ENCODE results near the gene SMPD2. TPM values are rescaled to one million over a fixed set of nuclear protein-coding genes. Genes with fewer than 3 reads are reported as not detected.

The SMPD2 gene, protein sequence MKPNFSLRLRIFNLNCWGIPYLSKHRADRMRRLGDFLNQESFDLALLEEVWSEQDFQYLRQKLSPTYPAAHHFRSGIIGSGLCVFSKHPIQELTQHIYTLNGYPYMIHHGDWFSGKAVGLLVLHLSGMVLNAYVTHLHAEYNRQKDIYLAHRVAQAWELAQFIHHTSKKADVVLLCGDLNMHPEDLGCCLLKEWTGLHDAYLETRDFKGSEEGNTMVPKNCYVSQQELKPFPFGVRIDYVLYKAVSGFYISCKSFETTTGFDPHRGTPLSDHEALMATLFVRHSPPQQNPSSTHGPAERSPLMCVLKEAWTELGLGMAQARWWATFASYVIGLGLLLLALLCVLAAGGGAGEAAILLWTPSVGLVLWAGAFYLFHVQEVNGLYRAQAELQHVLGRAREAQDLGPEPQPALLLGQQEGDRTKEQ
- total RNA-seq (2021; ENCODE audit: unreplicated experiment): 14.7 TPM
- 10.0 and 11.4 TPM in 2 replicates for polyA plus RNA-seq (2012)
- percentile 68 among the genes with signal in this experiment for Bru-seq, nascent RNA
- BruChase-seq, experiment 1, labeled RNA remaining after a 6-hour chase: percentile 54 among the genes with signal in this experiment
- BruChase-seq, experiment 2, labeled RNA remaining after a 2-hour chase: percentile 55 among the genes with signal in this experiment
- long read RNA-seq, transcript SMPD2-201 (10 exons, 1,645 nt): major isoform, 12 of 20 reads
- long read RNA-seq, partial matches to known transcripts: 2 of 20 reads
- long read RNA-seq, other reads (novel, unspliced or antisense): 6 of 20 reads

DNA sequence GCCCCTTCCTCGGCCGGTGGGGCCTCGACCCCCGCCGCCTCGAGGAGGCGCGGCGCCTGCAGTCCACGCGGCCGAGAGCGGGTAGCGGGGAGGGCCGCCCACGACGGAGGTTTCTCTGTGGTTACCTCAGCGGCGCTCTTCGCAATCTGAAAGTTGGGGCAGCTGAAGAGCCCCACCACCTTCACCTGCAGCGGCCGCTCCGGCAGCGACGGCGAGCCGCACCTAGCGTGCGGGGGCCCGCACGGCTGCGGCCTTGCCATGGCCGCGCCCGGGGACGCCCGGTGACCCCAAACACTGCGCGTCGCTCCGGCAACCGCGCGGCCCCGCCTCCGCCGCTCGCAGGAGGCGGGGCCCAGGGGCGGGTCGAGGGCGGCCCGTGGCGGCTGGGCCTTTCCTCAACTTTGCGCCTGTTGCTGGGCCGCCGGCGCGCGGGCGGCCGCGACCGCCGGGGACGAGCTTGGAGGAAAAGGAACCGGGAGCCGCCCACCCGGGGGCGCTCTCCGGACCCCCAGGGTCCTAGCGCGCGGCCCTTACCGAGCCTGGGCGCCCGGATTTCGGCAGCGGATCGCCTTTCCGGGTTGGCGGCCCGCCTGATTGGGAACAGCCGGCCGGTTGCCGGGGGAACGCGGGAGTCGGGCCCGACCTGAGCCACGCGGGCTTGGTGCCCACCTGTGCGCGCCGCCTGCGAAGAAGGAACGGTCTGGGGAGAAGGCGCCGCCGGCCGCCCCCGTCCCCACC is at the start of gene SMPD2, which contains the start of gene PPIL6:
Gene SMPD2 (plus strand): TSS at position 394 of the 738 bp plus-strand sequence. CDS start 398 bp downstream, outside the sequence.
Gene PPIL6 (minus strand): TSS at position 298 of the 738 bp plus-strand sequence. CDS start 38 bp downstream, at position 260.
- Histone ChIP-seq H3K9me3 (ENCODE audit: control insufficient read depth in 1 of 2, insufficient read depth in 1 of 2, low read depth in 1 of 2, low read length in 2 of 2) (no peaks in the 10 kb centered on the region), H3K4me2 (ENCODE audit: low read length) (peak within 1 kb of the TSS; percentile 87), H3K9ac (ENCODE audit: low read length) (peak within 1 kb of the TSS; percentile 97), H2AFZ (ENCODE audit: low read depth, low read length, poor library complexity, severe bottlenecking) (peak within 1 kb of the TSS; percentile 45), H3K27me3 (ENCODE audit: insufficient read depth, low read length) (no peaks in the 10 kb centered on the region), H3K27ac (ENCODE audit: low read depth, low read length) (peak within 1 kb of the TSS; percentile 80), H3K79me2 (ENCODE audit: insufficient read depth, low read length) (peaks cover 14% of the 10 kb centered on the region), H3K4me3 (replicated peaks in 1 of 2; ENCODE audit: low read depth in 1 of 2, low read length in 2 of 2) (peak within 1 kb of the TSS; percentile 87 to 90), H3K36me3 (ENCODE audit: control insufficient read depth in 1 of 2, insufficient read depth in 2 of 2, low read length in 2 of 2) (peaks cover 0 to 6% of the 10 kb centered on the region in 2 experiments; a peak in 2 of 4 replicates), H3K9me2 (ENCODE audit: insufficient read depth) (no peaks in the 10 kb centered on the region), H3K4me1 (ENCODE audit: control insufficient read depth in 1 of 2, insufficient read depth in 2 of 2, low read length in 2 of 2) (peaks cover 9 to 21% of the 10 kb centered on the region in 2 experiments), H4K20me1 (ENCODE audit: insufficient read depth) (no peaks in the 10 kb centered on the region)
- POLR2A ChIA-PET: interaction anchor here (1.0 to 1.6 kb wide), 2 partner anchors 13 to 15 kb away, joined by 5 read pairs; partner anchors contain the start of gene MICAL1
- intact Hi-C loops (cut with micrococcal nuclease): loop anchor here (5.0 kb wide), 1 partner anchor 253 kb away; no protein-coding TSS in a partner anchor
- DNase-seq (ENCODE audit: low read depth, low spot score) (peak; percentile 70), ATAC-seq (peak; percentile 87)
- no TSS peak for BruUV-seq (replicated peaks)
- CTCF ChIA-PET: interaction anchor here (1.6 to 2.2 kb wide), 3 partner anchors 12 to 253 kb away, joined by 3 to 13 read pairs (median 4); no protein-coding TSS in a partner anchor
- RAD21 ChIA-PET (ENCODE audit: low non-redundant PET in 1 of 2, low total read pairs in 2 of 2, uncharacterized antibody in 2 of 2, unreplicated experiment in 2 of 2): no interaction called here
- TF ChIP-seq SP1 (IDR thresholded peaks at IDR 0.05; ENCODE audit: low read depth) (peak; percentile 54), EZH2 (IDR thresholded peaks at IDR 0.05) (no peak), TCF7L2 (IDR thresholded peaks at IDR 0.05; ENCODE audit: borderline replicate concordance, extremely low read depth, insufficient read depth, insufficient read length) (no peak), POLR2A (IDR thresholded peaks at IDR 0.05; ENCODE audit: borderline replicate concordance, extremely low read depth, insufficient read depth, insufficient read length) (no peak), YY1 (IDR thresholded peaks at IDR 0.05; ENCODE audit: extremely low read depth, insufficient replicate concordance, low read depth, low read length) (peak; percentile 75), EGR1 (IDR thresholded peaks at IDR 0.05; ENCODE audit: low read depth) (peak; percentile 90), RAD21 (IDR thresholded peaks at IDR 0.05; ENCODE audit: low read depth) (peak; percentile 26; the same call in 1 of the 2 replicates), FOSL1 (IDR thresholded peaks at IDR 0.05; ENCODE audit: low read depth) (peak; percentile 82), ZFX (IDR thresholded peaks at IDR 0.05) (peak; percentile 91), CBX3 (IDR thresholded peaks at IDR 0.05; ENCODE audit: low read depth) (0 out of 2 replicates have a peak, but pooled peaks have one; percentile 29), EZH2phosphoT487 (IDR thresholded peaks at IDR 0.05; ENCODE audit: borderline replicate concordance) (no peak), ZNF274 (IDR thresholded peaks at IDR 0.05; ENCODE audit: low read depth, low read length) (no peak), POLR2AphosphoS5 (IDR thresholded peaks at IDR 0.05; ENCODE audit: low read depth, low read length) (peak; percentile 69), SRF (IDR thresholded peaks at IDR 0.05; ENCODE audit: low read depth) (no peak; the same call in 1 of the 2 replicates), CEBPB (IDR thresholded peaks at IDR 0.05; ENCODE audit: low read depth) (no peak)
- TF ChIP-seq, protein P1, sequence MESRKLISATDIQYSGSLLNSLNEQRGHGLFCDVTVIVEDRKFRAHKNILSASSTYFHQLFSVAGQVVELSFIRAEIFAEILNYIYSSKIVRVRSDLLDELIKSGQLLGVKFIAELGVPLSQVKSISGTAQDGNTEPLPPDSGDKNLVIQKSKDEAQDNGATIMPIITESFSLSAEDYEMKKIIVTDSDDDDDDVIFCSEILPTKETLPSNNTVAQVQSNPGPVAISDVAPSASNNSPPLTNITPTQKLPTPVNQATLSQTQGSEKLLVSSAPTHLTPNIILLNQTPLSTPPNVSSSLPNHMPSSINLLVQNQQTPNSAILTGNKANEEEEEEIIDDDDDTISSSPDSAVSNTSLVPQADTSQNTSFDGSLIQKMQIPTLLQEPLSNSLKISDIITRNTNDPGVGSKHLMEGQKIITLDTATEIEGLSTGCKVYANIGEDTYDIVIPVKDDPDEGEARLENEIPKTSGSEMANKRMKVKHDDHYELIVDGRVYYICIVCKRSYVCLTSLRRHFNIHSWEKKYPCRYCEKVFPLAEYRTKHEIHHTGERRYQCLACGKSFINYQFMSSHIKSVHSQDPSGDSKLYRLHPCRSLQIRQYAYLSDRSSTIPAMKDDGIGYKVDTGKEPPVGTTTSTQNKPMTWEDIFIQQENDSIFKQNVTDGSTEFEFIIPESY (IDR thresholded peaks at IDR 0.05; ENCODE audit: extremely low read depth, insufficient replicate concordance, low read length): no peak
- TF ChIP-seq, protein P2, sequence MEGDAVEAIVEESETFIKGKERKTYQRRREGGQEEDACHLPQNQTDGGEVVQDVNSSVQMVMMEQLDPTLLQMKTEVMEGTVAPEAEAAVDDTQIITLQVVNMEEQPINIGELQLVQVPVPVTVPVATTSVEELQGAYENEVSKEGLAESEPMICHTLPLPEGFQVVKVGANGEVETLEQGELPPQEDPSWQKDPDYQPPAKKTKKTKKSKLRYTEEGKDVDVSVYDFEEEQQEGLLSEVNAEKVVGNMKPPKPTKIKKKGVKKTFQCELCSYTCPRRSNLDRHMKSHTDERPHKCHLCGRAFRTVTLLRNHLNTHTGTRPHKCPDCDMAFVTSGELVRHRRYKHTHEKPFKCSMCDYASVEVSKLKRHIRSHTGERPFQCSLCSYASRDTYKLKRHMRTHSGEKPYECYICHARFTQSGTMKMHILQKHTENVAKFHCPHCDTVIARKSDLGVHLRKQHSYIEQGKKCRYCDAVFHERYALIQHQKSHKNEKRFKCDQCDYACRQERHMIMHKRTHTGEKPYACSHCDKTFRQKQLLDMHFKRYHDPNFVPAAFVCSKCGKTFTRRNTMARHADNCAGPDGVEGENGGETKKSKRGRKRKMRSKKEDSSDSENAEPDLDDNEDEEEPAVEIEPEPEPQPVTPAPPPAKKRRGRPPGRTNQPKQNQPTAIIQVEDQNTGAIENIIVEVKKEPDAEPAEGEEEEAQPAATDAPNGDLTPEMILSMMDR (IDR thresholded peaks at IDR 0.05 in 2 of 3, conservative IDR thresholded peaks at IDR 0.05 in 1 of 3; ENCODE audit: borderline replicate concordance in 1 of 3, insufficient read depth in 1 of 3, low read depth in 2 of 3, low read length in 2 of 3): peak in 2 of 3 experiments; percentile 8 to 26; a peak in 1 of 6 replicates
- TF ChIP-seq, protein P3, sequence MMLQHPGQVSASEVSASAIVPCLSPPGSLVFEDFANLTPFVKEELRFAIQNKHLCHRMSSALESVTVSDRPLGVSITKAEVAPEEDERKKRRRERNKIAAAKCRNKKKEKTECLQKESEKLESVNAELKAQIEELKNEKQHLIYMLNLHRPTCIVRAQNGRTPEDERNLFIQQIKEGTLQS (IDR thresholded peaks at IDR 0.05): no peak
- TF ChIP-seq, protein P4, sequence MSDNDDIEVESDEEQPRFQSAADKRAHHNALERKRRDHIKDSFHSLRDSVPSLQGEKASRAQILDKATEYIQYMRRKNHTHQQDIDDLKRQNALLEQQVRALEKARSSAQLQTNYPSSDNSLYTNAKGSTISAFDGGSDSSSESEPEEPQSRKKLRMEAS (IDR thresholded peaks at IDR 0.05): peak; percentile 94

Measured in HCT116 (cell line).